HL-60 (cell line): ENCODE measurements around the gene SULT2B1.

Experiments used
- DNase-seq, 2 experiments: peaks; one replicate each; pipeline ENCODE4 v3.0.0-alpha.2; 2010 to 2020; ENCODE audit warnings: low read depth in 1 of 2, low spot score in 1 of 2
- H3K27ac ChIP-seq: fragments of 250-450 bp; sonication (Bioruptor Pico); replicated peaks from 2 replicates; pipeline ENCODE4 v1.5.1; 2020; ENCODE audit warnings: mild to moderate bottlenecking, moderate library complexity
- H3K27me3 ChIP-seq: fragments of 250-450 bp; sonication (Bioruptor Pico); 2 replicates; pipeline ENCODE4 v1.5.1; 2021; ENCODE audit warnings: mild to moderate bottlenecking, moderate library complexity; ENCODE audit not compliant: insufficient read depth, poor library complexity, severe bottlenecking
- H3K4me3 ChIP-seq: replicated peaks from 2 replicates; pipeline ENCODE4 v1.5.1; 2011; ENCODE audit warnings: mild to moderate bottlenecking, control low read depth, low read length; ENCODE audit not compliant: insufficient read depth
- CTCF ChIP-seq: IDR thresholded peaks from one replicate; pipeline ENCODE4 v1.5.1; 2011; ENCODE audit warnings: low read length, control low read depth, inconsistent platforms; ENCODE audit not compliant: insufficient read depth
- GABPA ChIP-seq: IDR thresholded peaks from 2 replicates; pipeline ENCODE4 v1.6.1; 2012; ENCODE audit warnings: low read depth
- POLR2AphosphoS5 ChIP-seq: IDR thresholded peaks from 2 replicates; pipeline ENCODE4 v1.6.1; 2012; ENCODE audit warnings: low read depth
- REST ChIP-seq: IDR thresholded peaks from 2 replicates; pipeline ENCODE4 v1.6.1; 2012; ENCODE audit warnings: low read depth; ENCODE audit not compliant: insufficient replicate concordance
- SPI1 ChIP-seq: IDR thresholded peaks from 2 replicates; pipeline ENCODE4 v1.6.1; 2012; ENCODE audit warnings: low read depth, mild to moderate bottlenecking, borderline replicate concordance

SULT2B1 gene

GRCh38 chr19:48569814-48570213 lies 17.8 kb downstream of the SULT2B1 start:
- no peak overlapping the region for H3K27ac ChIP-seq
- TF ChIP-seq REST (no peak), SPI1 (no peak), POLR2AphosphoS5 (no peak), CTCF (no peak), GABPA (no peak)
- no peaks in the 10 kb centered on the region for H3K27me3 ChIP-seq
- H3K4me3 ChIP-seq = no peak overlapping the region
- no peak for DNase-seq

- TF ChIP-seq CTCF = no peak
- TF ChIP-seq REST = no peak
- no peak for TF ChIP-seq GABPA
- TF ChIP-seq SPI1 = no peak
- TF ChIP-seq POLR2AphosphoS5 = no peak
Measured at GRCh38 chr19:48571378-48572162, 19.6 kb downstream of the SULT2B1 start.

GRCh38 chr19:48573163-48573505 lies 21.2 kb downstream of the SULT2B1 start:
- no peak overlapping the region for H3K27ac ChIP-seq
- no peak for TF ChIP-seq REST
- TF ChIP-seq GABPA = no peak
- TF ChIP-seq SPI1 = no peak
- no peak for TF ChIP-seq CTCF
- TF ChIP-seq POLR2AphosphoS5 = no peak
- H3K4me3 ChIP-seq = no peak overlapping the region
- no peaks in the 10 kb centered on the region for H3K27me3 ChIP-seq
- no peak for DNase-seq

More at GRCh38 chr19:48571378-48572162, 19.6 kb downstream of the SULT2B1 start:
- no peak overlapping the region for H3K4me3 ChIP-seq
- no peak for DNase-seq
- H3K27ac ChIP-seq = no peak overlapping the region
- no peaks in the 10 kb centered on the region for H3K27me3 ChIP-seq
